ENCODE data around the gene PID1.

DNA sequence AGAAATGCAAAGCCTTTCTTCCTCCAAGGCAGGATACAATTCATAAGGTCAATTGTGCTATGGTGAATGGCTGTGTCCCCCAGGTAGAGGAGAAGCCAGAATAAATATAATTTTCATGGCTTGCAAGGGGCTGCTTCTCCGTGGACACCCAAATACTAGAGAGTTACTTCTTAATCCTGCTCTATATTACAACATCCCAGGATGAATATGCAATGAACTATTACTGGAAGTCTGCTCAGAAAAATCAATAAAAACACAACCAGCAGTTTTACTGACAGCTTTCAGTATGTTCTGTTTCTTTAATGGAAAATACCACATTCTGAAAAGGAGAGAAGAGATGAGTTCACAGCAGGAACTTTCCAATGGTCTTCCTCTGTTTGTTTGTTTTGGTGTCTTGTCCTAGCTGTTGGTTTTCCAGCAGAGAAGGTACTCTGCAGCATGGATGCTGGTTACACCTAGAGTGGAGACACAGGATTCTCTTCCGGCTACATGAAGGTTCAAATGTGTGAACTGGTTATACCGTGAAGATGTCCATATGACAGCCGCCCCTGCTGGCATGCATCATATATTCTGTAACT lies 213.0 kb downstream of the PID1 start:
- TF ChIP-seq, protein P1, sequence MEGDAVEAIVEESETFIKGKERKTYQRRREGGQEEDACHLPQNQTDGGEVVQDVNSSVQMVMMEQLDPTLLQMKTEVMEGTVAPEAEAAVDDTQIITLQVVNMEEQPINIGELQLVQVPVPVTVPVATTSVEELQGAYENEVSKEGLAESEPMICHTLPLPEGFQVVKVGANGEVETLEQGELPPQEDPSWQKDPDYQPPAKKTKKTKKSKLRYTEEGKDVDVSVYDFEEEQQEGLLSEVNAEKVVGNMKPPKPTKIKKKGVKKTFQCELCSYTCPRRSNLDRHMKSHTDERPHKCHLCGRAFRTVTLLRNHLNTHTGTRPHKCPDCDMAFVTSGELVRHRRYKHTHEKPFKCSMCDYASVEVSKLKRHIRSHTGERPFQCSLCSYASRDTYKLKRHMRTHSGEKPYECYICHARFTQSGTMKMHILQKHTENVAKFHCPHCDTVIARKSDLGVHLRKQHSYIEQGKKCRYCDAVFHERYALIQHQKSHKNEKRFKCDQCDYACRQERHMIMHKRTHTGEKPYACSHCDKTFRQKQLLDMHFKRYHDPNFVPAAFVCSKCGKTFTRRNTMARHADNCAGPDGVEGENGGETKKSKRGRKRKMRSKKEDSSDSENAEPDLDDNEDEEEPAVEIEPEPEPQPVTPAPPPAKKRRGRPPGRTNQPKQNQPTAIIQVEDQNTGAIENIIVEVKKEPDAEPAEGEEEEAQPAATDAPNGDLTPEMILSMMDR (conservative IDR thresholded peaks at IDR 0.05) = no peak
- no peak for TF ChIP-seq EZH2 (IDR thresholded peaks at IDR 0.05; ENCODE audit: low read depth)

Data from PC-9 (cell line).